GM18873 (cell line): ENCODE measurements around the gene PSMB2.

Experiments
- ATAC-seq: cut with Tn5 transposase; IDR thresholded peaks from one replicate; pipeline ENCODE4 v1.9.1; 2021; ENCODE audit warnings: mild to moderate bottlenecking, moderate library complexity, moderate number of reproducible peaks; ENCODE audit not compliant: unreplicated experiment, low FRiP score

Gene PSMB2

DNA sequence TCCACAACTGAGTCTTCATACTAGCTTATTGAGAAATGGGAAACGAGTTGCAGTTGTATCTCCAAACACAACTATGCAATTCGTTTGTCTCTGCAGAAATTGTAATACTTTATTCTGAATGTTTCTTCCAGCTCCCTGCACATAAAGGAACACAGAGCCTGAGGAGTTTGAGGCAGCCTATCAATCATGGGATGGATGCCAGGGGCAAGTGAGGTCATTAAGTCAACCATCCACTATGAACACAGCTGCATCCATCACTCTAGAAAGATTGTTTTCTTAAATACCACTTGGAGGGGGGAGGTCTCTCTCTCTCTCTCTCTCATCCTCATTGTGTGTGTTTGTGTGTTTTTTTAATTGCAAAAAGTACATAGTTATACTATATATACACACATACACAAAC lies 2.9 kb upstream of the PSMB2 start:
- ATAC-seq = no peak

GRCh38 chr1:35642471-35642955 lies 1.2 kb upstream of the PSMB2 start:
- no peak for ATAC-seq

DNA sequence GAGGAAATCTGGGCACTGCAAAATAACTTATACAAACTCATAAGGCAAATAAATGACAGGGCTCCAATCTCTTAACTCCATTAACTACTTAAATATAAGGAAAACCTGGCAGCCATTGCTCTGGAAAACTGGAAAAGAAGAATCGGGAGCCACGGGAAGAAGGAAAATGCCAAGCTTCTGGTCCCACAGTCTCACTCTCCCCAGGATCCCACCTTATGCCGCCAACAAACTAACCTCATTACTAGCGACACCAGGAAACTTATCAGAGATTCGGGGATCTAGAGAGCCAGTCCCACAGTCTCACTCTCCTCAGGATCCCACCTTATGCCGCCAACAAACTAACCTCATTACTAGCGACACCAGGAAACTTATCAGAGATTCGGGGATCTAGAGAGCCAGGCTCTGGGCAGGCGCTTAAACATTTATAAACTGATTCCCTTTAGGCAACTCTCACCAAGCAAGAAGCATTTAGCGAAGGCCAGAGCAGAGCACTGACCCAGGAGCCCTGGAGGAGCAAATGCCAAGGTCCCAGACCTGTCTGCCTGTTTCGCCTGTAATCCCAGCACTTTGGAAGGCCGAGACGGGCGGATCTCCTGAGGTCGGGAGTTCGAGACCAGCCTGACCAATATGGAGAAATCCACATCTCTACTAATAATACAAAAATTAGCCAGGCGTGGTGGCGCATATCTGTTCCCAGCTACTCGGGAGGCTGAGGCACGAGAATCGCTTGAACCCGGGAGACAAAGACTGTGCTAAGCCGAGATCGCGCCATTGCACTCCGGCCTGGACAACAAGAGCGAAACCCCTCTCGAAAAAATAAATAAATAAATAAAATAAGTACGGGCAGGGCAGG lies 720 bp downstream of the PSMB2 start:
- no peak for ATAC-seq

DNA sequence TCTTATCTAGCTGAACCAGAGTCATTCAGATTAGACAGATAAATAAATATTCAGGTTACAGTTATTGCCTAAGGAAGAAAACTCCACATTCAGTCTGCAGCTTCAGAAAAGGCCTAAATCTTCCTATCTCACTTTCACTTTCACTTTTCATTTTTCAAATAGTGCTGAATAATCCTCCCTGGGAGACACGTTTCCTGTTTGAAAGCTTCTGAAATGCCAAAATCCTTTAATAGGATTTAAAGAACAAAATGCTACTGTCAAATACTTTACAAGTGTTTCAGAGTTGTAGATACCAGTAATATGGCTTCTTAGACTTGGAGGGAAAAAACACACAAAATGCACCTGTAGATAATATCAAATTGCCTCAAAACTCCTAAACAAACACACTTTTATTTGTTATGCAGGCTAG lies 3.9 kb downstream of the PSMB2 start:
- ATAC-seq = no peak

DNA sequence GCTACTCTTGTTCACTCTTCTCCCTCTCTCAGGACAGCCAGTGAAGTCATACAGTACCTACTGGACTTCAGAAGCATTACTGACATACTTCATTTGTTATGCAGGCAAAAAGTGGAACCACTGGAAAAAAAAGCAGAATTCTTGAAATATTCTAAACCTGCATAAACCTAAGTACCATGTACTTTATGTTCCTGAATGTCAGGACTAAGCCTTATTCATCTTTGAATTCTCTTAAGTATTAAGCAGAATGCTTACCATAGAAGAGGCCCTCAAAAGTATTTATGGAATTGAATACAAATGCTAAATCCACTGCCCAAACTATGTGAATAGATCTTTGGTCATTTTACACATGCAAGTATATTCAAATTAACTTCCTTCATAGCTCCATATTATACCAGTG lies 7.8 kb downstream of the PSMB2 start:
- ATAC-seq = no peak

DNA sequence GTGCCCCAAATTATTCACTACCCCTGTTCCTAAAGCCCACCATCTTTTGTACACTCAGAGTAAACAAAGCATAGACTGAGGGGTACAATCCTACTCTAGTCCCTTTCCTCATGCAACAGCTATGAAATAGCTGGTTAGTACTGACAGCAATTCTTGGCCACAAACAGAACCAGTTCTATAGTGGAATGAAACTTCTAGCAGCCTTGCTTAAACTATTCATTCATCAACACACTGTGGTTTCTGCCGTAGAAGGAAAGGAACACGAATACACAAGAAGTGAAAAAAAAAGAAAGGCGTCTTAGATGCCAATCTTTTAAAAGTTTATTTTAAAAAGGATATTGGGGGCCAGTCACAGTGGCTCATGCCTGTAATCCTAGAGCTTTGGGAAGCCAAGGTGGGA lies 9.9 kb downstream of the PSMB2 start:
- ATAC-seq = no peak

DNA sequence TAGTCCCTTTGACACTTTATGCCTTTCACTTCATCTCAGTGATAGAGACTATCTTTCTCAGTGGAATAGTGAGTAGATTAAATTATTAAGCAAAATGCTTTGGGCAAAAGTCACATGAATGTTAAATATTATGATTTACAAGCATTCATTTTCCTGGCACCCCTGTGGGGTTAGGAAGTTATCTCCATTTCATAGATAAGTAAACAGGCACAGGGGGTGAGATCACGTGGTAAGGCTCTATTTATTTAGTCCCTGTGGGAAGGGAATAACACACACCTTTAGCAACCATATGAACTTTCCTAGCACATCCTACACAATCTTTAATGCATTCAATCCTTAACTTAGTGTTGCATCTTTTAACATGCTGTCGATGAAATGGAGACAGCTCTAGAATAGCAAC lies 12.3 kb downstream of the PSMB2 start:
- ATAC-seq = no peak

DNA sequence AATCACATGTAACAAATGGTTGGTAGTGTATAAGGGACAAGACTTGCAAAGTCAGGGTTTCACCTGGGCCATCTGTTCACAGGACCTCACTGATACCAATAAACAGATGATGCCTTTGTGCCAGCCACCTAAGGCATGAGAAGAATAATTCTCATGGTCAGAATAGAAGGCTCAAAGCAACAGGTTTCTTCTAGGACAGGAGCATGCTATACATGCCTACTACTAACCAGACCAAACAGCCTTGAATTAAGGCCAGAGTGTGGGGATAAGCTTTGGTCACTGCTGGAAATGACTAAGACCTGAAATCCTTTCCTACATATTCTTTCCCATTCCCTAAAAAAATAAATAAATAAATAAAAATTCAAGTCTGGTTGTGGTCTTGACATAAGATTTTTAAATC lies 17.5 kb downstream of the PSMB2 start:
- no peak for ATAC-seq

- no peak for ATAC-seq
Measured at GRCh38 chr1:35622510-35623178, 18.7 kb downstream of the PSMB2 start.

GRCh38 chr1:35619237-35620121 lies 21.8 kb downstream of the PSMB2 start:
- ATAC-seq = no peak

DNA sequence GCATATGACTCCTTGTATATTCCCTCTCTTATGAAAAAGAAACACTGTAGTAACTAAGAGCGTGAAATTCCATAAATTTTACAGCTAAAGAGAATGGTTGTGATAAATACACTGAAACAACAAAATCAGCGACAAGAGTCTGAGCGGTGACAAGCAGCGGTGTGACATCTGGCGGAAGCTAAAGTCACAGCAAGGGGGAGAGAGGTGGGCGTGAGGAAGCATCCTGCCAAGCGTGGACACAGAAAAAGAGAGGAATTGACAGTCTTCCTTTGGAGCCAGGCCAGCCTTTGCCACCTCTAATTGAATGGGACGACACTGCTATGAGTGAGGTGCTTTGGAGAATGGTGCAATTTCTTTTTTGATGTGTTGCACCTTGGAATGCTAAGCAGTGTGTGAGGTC lies 25.9 kb downstream of the PSMB2 start:
- no peak for ATAC-seq

- ATAC-seq = no peak
Measured at GRCh38 chr1:35611655-35612054, 29.7 kb downstream of the PSMB2 start.

GRCh38 chr1:35605867-35606182 lies 35.5 kb downstream of the PSMB2 start:
- ATAC-seq = no peak

- ATAC-seq = no peak
Measured at GRCh38 chr1:35605071-35605866, 36.1 kb downstream of the PSMB2 start.

DNA sequence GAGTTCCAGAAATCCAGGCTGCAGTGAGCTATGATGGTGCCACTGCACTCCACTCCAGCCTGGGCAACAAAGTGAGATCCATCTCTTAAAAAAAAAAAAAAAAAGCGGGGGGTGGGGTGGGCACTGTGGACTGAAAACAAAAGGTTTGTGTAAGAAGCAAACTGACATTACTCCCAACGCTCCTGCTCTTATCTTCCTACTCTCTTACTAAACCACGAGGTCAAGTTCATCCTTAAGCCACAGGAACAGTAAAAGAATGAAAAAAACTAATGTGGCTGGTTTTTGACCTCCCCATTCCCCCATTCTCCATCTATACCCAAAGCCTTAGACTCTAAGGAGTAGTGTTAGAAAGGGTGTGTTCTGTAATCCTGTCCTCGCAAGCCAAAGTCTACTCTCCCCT lies 37.4 kb downstream of the PSMB2 start:
- ATAC-seq = no peak

DNA sequence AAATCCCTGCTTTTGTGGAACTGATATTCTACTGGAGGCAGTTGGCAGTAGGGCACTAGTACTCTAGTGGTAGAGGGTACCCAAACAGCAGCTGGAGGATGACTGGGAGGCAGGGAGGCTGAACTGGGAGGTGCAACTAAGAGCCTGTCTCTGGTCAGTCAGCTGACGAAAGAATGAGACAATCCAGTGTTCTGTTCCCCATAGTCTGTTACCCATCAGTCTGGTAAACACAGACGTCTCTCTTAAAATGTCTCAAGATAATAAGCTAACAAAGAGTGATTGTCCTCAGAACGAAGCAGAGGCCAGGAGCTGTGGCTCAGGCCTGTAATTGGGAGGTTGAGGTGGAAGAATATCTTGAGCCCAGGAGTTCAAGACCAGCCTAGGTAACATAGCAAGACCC lies 37.9 kb downstream of the PSMB2 start:
- no peak for ATAC-seq

GRCh38 chr1:35600593-35600992 lies 40.7 kb downstream of the PSMB2 start:
- no peak for ATAC-seq

GRCh38 chr1:35599411-35599810 lies 41.9 kb downstream of the PSMB2 start:
- no peak for ATAC-seq

DNA sequence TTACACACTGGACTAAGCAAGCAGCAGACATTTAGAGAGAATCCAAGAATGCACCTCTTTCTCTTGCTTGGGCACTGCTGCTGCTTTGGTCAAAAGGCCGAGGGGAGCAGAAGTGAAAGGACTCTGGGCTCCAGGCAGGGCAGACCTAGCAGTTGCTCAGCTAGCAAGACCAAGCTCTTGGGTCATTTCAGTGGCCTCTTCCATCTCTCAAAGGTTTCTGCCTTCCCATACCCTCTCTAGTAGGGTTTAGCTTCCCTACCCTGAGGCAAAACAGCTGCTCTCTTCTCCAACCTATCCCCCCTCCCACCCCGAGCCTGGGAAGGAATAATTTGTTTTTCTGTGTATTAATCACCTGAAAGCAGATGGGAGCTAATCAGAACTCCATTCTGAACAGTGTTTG lies 42.4 kb downstream of the PSMB2 start:
- ATAC-seq = no peak

- ATAC-seq = no peak
Measured at GRCh38 chr1:35597870-35598269, 43.5 kb downstream of the PSMB2 start.
